GM19351 (cell line): ENCODE results near the gene OLIG1.

Source experiments
- ATAC-seq: cut with Tn5 transposase; IDR thresholded peaks from one replicate; pipeline ENCODE4 v1.9.1; 2021; ENCODE audit warnings: mild to moderate bottlenecking, moderate library complexity; ENCODE audit not compliant: unreplicated experiment

Gene OLIG1

GRCh38 chr21:33089395-33090119 is 19.6 kb downstream of the OLIG1 start:
- ATAC-seq, result no peak

GRCh38 chr21:33096426-33096825 is 26.5 kb downstream of the OLIG1 start:
- no peak for ATAC-seq

GRCh38 chr21:33099131-33099530 is 29.2 kb downstream of the OLIG1 start:
- ATAC-seq, result no peak

DNA sequence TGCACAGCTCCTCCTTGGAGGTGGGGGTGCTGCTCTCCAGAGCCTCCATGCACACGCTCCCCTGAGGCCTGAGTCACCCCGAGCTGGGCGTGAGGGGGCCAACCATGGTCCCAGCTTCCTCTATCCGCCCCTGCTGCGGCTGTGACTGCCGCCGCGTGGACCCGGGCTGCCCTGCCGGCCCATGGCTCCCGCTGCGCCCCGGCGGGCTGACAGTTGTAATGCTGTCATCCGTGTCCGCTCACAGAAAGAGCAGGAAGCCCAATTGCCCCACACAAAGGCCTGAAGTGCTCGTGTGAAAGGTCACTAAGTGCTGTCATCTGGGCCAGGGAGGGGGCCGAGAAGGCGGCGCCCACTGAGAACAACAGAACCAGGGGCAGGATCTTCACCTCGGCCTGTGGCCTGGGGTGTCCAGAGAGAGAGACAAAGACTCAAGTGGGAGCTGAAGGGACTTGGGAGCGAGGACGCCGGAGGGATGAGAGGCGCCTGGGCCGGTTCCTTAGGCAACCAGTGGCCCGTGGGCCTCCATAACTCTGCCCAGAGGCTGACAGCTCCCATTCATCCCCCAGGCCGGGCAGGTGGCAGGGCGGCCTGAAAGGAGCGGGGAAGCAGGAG is 31.5 kb downstream of the OLIG1 start:
- no peak for ATAC-seq

DNA sequence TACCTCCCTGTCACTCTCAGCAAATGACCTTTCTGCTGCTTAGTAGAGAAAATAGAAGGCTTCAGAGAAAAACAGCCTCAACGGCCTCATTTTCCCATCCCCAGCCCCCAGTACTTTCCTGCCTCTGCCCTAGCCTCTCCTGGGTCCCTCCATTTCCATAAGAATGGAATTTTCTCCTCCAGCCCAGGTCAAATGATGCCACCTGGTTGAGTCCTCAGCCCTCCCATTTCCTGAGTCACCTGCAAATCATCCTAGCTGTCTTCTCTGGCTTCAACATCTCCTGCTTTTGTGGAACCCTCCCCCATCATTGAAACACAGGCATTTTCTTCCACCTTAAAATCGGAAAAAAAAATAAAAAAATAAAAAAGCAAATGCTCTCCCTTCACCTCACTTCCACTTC is 35.1 kb downstream of the OLIG1 start:
- no peak for ATAC-seq

DNA sequence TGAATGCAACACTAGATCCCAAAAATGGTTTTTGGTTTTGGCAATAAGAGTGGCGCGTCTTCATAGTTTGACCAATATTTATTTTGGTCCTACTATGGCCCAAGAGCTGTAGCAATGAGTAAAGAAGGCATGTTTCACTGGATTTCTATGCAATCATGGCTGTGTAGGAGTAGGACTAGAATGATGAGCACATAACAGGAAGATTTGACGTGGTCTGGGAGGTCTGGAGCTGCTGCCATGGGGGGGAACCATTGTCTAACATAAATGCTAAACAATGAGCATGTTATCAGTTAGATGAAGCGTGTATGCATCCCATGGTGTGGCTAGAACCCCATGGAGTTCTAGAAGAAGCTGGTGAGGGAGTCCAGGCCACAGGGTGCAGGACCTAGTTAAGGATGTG is 38.3 kb downstream of the OLIG1 start:
- ATAC-seq, result no peak

- ATAC-seq, result no peak
Observed at GRCh38 chr21:33109574-33110339, 39.8 kb downstream of the OLIG1 start.

DNA sequence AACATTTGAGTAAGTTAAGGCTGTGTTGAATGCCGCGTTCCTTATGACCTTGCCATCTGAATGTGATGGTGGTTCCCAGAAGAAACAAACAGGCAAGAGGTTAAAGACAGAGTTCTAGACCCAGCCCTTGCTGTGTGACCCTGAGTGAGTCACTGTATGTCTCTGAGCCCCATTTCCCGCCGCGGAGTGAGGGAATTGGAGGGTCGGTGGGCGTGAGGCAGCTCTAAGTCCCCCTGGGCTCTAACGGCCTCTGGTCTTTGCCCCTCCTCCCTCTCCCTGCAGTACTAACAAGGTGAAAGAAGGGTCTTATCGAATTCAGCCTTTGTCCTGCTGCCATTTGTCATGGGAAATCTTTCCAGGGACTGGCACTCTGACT is 40.4 kb downstream of the OLIG1 start:
- no peak for ATAC-seq

- no peak for ATAC-seq
Observed at GRCh38 chr21:33111577-33111976, 41.6 kb downstream of the OLIG1 start.

DNA sequence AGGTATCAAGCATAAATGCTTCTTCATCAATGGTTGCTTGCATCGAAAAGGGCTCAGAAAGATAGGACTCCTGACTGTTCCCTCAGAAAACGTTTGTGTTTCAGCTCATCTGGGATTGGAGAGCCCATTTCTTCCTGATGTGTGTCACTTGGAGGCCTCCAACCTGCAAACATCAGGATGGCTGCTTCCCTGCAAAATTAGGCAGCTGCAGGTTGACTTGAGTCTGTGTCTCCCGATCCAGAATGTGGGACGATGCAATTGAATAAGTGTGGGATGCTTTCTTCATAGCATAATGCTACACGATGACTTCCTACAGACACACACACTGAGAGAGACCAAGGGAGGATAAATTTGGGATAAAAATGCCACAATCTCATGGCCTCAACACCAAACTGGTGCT is 42.2 kb downstream of the OLIG1 start:
- ATAC-seq, result no peak

DNA sequence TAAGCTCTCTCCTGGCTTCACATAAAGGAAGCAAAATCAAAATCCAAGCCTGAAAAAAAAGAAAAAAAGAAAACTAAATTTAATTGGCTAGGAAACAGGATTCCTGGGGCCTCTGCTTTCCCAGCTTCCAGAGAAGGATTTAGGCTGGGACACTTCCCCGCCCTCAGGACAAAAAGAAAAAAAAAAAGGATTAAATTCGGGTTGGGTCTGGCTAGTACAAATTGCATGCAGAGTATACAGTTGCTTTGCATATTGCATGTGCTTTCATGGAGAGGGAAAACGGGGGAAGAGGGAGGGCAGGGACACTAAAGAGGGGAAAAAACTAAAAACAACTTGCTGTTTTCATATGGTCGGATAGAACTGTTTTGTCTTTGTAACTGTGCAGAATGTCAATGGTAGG is 42.7 kb downstream of the OLIG1 start:
- ATAC-seq, result no peak

- ATAC-seq, result no peak
Observed at GRCh38 chr21:33113131-33113530, 43.2 kb downstream of the OLIG1 start.

- no peak for ATAC-seq
Observed at GRCh38 chr21:33114276-33114675, 44.3 kb downstream of the OLIG1 start.

DNA sequence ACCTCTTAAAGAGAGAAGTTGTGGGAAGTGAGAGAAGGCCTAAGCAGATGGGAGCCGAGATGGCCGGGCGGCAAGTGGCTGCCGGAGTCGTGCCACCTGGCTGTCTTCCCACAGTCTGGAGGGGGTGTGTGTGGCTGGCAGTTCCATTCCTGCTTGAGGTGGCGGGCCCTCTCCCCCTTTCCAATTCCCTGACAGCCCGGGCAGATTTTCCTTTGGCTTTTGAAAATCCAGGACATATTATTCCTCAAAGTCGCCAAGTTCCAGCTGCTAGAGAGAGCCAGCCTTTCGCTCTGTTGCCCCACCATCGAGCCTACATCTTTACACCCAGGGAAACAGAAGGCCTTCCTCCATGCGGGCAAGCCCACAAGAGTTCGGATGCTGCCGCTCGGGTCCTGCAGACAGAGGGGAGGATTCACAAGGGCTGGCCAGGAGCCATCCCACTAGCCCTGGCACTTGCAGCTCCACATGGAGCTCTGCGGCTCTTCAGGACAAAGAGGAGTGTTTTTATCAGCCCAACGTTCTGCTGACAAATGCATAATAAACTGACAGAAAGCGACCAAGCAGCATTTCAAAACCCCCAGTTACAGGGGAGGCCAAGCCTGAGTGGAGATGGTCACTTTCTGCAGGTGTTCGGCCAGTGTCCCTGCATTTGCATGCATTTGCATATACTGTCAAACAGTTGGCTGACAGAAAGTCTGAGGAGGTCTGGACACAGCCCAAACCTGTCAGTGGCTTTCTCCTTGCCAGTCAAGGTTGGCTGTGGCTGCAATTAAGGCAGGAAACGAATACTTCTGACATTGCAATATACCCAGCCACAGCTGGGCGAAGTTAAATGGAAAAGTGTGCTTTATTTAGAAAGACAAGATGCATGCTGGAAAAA is 45.9 kb downstream of the OLIG1 start:
- no peak for ATAC-seq

GRCh38 chr21:33116676-33117075 is 46.7 kb downstream of the OLIG1 start:
- no peak for ATAC-seq

- ATAC-seq, result no peak
Observed at GRCh38 chr21:33117101-33117888, 47.4 kb downstream of the OLIG1 start.
